Breast epithelium (tissue), 4 donors: ENCODE results near the gene TDRD5. TPM values are rescaled to one million over a fixed set of nuclear protein-coding genes. Genes with fewer than 3 reads are reported as not detected.

Experiments
- DNase-seq, 2 donors: peaks; one replicate each; pipeline ENCODE4 v3.0.0-alpha.2; 2019; ENCODE audit warnings: low spot score in 2 of 2
- H3K27ac ChIP-seq, 2 donors: fragments of 200-600 bp; sonication (generic) in 1 of 2; one replicate each; pipeline ENCODE4 v1.5.1; 2016 to 2019; ENCODE audit warnings: mild to moderate bottlenecking in 1 of 2
- H3K27me3 ChIP-seq, 2 donors: fragments of 200-600 bp; sonication (generic) in 1 of 2; one replicate each; pipeline versions ENCODE4 v1.5.1 to v1.6.0; 2017 to 2019; ENCODE audit warnings: control low read depth in 1 of 2, mild to moderate bottlenecking in 1 of 2
- H3K36me3 ChIP-seq: fragments of 200-600 bp; one replicate; pipeline ENCODE4 v1.5.1; 2019
- H3K4me1 ChIP-seq, 2 donors: fragments of 200-600 bp; sonication (generic); one replicate each; pipeline ENCODE4 v1.5.1; 2016 to 2019; ENCODE audit warnings: control low read depth in 1 of 2
- H3K4me3 ChIP-seq, 3 donors: fragments of 200-600 bp; sonication (generic); 1 replicate in 2 of 3; 2 replicates in 1 of 3; pipeline ENCODE4 v1.5.1; 2016 to 2019; ENCODE audit warnings: mild to moderate bottlenecking in 3 of 3, moderate library complexity in 2 of 3
- H3K9me3 ChIP-seq, 2 donors: fragments of 200-600 bp; sonication (generic) in 1 of 2; one replicate each; pipeline ENCODE4 v1.5.1; 2016 to 2019; ENCODE audit warnings: control low read depth in 1 of 2
- CTCF ChIP-seq, 3 donors: fragments of 450-650 bp; IDR thresholded peaks; one replicate each; pipeline ENCODE4 v1.5.1; 2016 to 2017; ENCODE audit warnings: antibody characterized with exemption in 3 of 3, mild to moderate bottlenecking in 3 of 3, moderate library complexity in 3 of 3
- POLR2A ChIP-seq: fragments of 450-650 bp; IDR thresholded peaks from one replicate; pipeline ENCODE4 v1.6.1; 2016; ENCODE audit warnings: antibody characterized with exemption, mild to moderate bottlenecking, moderate library complexity
- POLR2AphosphoS5 ChIP-seq, 3 donors: sonication (generic); formaldehyde crosslinking; IDR thresholded peaks; one replicate each; pipeline ENCODE4 v1.6.1; 2017; ENCODE audit warnings: antibody characterized with exemption in 3 of 3
- intact Hi-C: fragments of 100-400 bp; cut with DNase I; formaldehyde crosslinking; loops from one replicate; pipeline ENCODE4 v1.15.1; 2023; ENCODE audit warnings: low total_unique reads
- total RNA-seq, 3 donors: library from RNA; depleted of rRNA; stranded (reverse); fragments of >200 nt; gene quantifications; one replicate each; pipeline ENCODE4 v1.1.0, GENCODE V29; 2016

TDRD5 gene
- total RNA-seq, 3 donors from 2014 or later: 0.96 to 5.7 (median 3.9) TPM

GRCh38 chr1:179589509-179589908 lies 2.1 kb upstream of the TDRD5 start:
- DNase-seq: no peak

GRCh38 chr1:179590671-179591070 lies 961 bp upstream of the TDRD5 start:
- no peaks in the 10 kb centered on the region for H3K36me3 ChIP-seq
- no peak for DNase-seq
- no peak overlapping the region for H3K27ac ChIP-seq
- H3K4me3 ChIP-seq: no peak overlapping the region
- no peak for TF ChIP-seq POLR2A
- no peak for TF ChIP-seq CTCF (IDR thresholded peaks at IDR 0.05)
- no peak for TF ChIP-seq POLR2AphosphoS5 (IDR thresholded peaks at IDR 0.05)
- peaks cover 3 to 12% of the 10 kb centered on the region in 2 donors for H3K27me3 ChIP-seq
- no peaks in the 10 kb centered on the region for H3K4me1 ChIP-seq
- H3K9me3 ChIP-seq: no peaks in the 10 kb centered on the region
- intact Hi-C loops: no loop called here

More at GRCh38 chr1:179589509-179589908, 2.1 kb upstream of the TDRD5 start:
- no peak overlapping the region for H3K4me3 ChIP-seq
- no peak for TF ChIP-seq POLR2AphosphoS5 (IDR thresholded peaks at IDR 0.05)
- no peak for TF ChIP-seq POLR2A
- no peak for TF ChIP-seq CTCF (IDR thresholded peaks at IDR 0.05)
- intact Hi-C loops: no loop called here
- no peak overlapping the region for H3K27ac ChIP-seq
- no peaks in the 10 kb centered on the region for H3K4me1 ChIP-seq
- no peaks in the 10 kb centered on the region for H3K36me3 ChIP-seq
- peaks cover 3 to 12% of the 10 kb centered on the region in 2 donors for H3K27me3 ChIP-seq
- no peaks in the 10 kb centered on the region for H3K9me3 ChIP-seq

GRCh38 chr1:179591253-179591591 lies 410 bp upstream of the TDRD5 start:
- Histone ChIP-seq H3K4me1 (no peaks in the 10 kb centered on the region), H3K9me3 (no peaks in the 10 kb centered on the region), H3K27ac (peak overlapping the region; percentile 60 to 82), H3K4me3 (peak overlapping the region in 2 of 3 donors; percentile 57 to 70), H3K27me3 (peaks cover 3 to 12% of the 10 kb centered on the region in 2 donors), H3K36me3 (no peaks in the 10 kb centered on the region)
- TF ChIP-seq POLR2A: no peak
- no peak for TF ChIP-seq CTCF (IDR thresholded peaks at IDR 0.05)
- no peak for TF ChIP-seq POLR2AphosphoS5 (IDR thresholded peaks at IDR 0.05)
- no peak for DNase-seq
- intact Hi-C loops: no loop called here

- Histone ChIP-seq H3K9me3 (no peaks in the 10 kb centered on the region), H3K4me3 (no peak overlapping the region), H3K36me3 (no peaks in the 10 kb centered on the region), H3K27me3 (peaks cover 0 to 2% of the 10 kb centered on the region in 2 donors), H3K27ac (no peak overlapping the region), H3K4me1 (no peaks in the 10 kb centered on the region)
- no peak for DNase-seq
- intact Hi-C loops: no loop called here
- no peak for TF ChIP-seq POLR2AphosphoS5 (IDR thresholded peaks at IDR 0.05)
Observed at GRCh38 chr1:179598631-179599030, 7.0 kb downstream of the TDRD5 start.

GRCh38 chr1:179599623-179600249 lies 8.1 kb downstream of the TDRD5 start:
- Histone ChIP-seq H3K4me1 (no peaks in the 10 kb centered on the region), H3K36me3 (no peaks in the 10 kb centered on the region), H3K27ac (no peak overlapping the region), H3K27me3 (peaks cover 0 to 2% of the 10 kb centered on the region in 2 donors), H3K4me3 (no peak overlapping the region), H3K9me3 (no peaks in the 10 kb centered on the region)
- DNase-seq: no peak
- intact Hi-C loops: no loop called here
- TF ChIP-seq CTCF (IDR thresholded peaks at IDR 0.05) (peak in 2 of 3 donors; percentile 23 to 36), POLR2A (no peak)
